Raji (cell line): ENCODE measurements around the gene BET1L.

Experiments
- POLR2A ChIP-seq: IDR thresholded peaks from 2 replicates; pipeline ENCODE4 v1.6.1; 2011; ENCODE audit warnings: low read depth, low read length, control low read depth; ENCODE audit not compliant: insufficient read depth

The BET1L gene

DNA sequence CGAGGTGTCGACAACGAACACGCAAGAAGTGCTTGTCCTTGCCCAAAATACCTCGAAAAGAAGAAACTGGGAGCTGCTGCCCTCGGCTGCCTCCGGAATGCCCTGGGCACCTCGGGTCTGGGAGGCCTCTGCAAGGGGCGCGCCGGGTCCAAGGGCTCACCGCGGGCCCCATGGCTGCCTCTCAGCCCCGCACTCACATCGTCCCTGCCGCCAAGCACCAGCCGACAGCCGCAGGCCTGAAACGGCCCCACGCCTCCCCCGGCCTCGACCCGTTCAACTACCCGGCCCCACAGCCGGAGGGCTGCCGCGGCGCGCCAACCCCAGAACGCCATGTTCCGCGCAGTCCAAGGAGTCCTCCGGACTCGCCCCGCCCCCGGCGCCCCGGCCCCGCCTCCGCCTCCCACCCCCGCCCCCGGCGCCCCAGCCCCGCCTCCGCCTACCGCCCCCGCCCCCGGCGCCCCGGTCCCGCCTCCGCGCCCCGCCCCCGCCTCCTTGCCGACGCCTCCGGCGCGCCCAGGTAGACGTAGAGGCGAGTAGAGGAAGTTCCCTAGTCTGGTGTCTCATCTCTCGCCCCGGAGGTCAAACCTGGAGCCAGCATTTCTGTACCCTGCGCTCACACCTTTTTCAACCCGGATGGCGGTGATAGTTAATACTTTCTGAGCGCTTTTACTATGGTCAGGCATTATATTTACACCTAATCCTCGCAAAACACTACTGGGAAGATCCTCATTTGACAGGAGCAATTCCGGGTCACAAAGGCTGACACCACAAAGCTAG lies 29.0 kb upstream of the BET1L start, which contains the start of gene SIRT3:
SIRT3 (minus strand) TSS at position 346 of the 777 bp plus-strand sequence; CDS start at position 332, 14 bp downstream.
- TF ChIP-seq POLR2A = peak; percentile 70

- no peak for TF ChIP-seq POLR2A
Measured at GRCh38 chr11:235609-235996, 28.4 kb upstream of the BET1L start.

DNA sequence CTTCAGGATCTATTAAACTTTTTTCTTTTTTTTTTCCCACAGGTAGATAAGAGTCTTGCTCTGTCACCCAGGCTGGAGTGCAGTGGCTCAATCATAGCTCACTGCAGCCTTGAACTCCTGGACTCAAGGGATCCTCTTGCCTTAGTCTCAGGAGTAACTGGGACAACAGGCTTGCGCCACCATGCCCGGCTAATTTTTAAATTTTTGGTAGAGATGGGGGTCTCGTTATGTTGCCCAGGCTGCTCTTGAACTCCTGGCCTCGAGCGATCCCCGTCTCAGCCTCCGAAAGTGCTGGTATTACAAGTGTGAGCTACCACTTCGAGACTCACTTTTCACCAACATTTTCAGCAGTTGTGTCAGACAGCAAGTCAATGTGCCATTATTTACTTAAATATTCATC lies 28.0 kb upstream of the BET1L start:
- no peak for TF ChIP-seq POLR2A

DNA sequence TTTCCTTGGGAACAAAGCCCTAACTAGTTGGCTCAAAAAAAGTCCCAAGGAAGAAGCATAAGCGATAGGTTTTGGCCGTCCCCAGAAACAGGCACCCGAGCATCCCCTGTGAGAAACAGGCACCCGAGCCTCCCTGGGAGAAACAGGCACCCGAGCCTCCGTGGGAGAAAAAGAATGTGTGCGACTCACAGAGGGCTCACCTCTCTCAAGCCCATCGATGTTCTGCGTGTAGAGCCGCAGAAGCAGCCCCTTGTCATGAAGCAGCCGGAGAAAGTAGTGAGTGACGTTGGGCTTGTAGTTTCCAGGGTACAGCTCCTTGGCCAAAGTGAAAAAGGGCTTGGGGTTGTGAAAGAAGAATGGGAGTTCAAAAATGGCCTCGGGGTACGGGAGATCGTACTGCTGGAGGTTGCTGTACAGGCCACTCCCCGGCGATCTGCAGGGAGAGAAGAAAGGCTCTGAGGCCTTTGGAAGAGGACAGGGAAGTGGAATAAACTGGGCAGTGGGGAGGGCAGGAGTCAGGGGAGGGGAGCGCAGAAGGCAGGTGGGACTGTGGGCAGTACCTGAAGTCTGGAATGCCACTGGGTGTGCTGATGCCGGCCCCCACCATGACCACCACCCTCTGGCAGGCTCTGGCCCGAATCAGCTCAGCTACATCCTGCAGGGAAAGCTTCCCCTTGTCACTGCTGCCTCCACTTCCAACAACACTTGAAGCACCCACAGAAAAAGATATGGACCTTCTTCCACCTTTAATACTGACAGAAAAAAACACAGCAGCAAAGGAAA lies 25.8 kb upstream of the BET1L start:
- TF ChIP-seq POLR2A = no peak

DNA sequence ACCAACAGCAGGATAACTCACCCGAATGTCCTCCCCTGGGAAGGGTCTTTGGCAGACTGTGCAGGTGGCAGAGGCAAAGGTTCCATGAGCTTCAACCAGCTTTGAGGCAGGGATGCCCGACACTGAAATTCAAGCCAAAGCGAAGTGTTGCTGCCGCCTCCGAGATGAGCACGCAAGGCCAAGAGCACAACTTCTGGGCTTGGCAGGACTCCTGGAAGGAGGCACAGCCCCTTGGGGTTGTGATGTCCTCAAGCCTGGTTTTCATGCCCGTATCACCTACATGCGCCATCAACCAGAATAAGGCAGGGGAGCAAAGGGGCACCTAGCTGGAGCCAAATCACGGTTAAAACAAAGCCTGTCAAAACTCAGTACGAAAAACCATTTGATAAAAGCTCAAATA lies 23.2 kb upstream of the BET1L start:
- no peak for TF ChIP-seq POLR2A

DNA sequence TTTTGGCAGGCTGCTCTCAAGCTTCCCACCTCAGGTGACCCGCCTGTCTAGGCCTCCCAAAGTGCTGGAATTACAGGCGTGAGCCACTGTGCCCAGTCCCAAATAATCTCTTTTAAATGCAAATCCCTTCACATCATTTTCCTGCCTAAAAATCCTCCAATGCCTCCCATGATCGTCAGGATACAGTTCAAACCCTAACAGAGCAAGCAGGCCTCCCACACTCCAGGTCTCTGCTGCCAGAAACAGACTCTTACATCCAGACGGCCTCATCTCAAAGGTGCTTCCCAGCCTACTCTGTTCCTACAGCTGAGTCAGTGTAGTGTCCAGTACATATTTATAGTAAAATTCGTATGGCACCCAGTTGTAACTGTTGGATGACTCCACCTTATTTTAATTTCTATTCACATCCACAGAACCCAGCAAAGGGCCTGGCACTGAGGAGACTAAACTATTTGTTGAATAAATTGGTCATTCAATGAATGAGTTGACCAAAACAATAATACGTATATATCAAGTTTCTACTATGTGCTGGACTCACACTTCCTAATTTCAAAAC lies 20.7 kb upstream of the BET1L start:
- no peak for TF ChIP-seq POLR2A

- no peak for TF ChIP-seq POLR2A
Measured at GRCh38 chr11:225734-226453, 18.7 kb upstream of the BET1L start.

- TF ChIP-seq POLR2A = no peak
Measured at GRCh38 chr11:224424-224823, 17.2 kb upstream of the BET1L start.

DNA sequence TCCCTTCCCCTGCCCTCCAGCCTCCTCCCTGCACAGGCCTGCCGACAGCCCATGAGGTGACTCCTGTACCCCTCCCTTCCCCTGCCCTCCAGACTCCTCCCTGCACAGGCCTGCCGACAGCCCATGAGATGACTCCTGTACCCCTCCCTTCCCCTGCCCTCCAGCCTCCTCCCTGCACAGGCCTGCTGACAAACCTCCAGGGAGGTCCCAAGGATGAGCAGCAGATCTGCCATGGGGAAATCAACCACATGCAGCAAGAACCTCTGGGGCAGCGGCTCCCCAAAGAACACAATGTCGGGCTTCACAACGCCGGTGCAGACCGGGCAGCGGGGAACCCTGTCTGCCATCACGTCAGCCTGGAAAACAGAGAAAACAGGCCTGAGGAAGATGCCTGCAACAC lies 16.7 kb upstream of the BET1L start:
- no peak for TF ChIP-seq POLR2A

DNA sequence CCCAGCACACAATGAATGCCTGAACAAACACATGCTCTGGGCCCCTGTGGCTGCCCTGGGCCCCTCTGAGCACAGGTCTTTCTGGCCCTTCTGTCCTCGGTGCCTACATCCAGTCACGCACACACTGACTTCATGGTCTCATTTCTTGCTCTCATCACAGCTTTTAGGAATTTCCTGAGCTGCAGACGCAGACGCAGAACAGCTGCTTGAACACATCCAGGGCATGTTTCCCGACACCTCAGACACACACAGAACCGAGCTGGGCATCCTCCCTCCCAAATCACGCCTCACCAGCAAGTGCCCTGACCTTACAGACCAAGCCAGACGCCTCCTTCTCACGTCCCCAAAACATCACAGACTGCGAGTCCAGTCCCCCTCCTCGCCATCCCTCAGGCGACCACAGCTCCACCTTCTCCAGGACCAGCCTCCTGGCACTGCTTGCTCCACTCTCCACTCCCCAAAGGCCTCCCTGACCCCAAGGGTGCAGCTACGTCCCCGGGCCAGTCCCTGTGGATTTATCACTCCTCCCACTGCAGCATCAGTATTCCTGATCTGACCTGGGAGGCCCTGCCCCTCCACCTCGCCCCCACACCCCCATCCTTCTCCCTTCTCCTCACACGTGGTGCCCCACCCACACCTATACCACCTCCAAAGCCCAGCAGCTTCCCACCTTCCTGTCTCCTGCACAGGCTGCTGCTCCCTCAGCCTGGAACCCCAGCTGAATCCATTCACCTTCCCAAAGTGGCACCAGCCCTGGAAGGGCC lies 16.0 kb upstream of the BET1L start:
- TF ChIP-seq POLR2A = no peak

DNA sequence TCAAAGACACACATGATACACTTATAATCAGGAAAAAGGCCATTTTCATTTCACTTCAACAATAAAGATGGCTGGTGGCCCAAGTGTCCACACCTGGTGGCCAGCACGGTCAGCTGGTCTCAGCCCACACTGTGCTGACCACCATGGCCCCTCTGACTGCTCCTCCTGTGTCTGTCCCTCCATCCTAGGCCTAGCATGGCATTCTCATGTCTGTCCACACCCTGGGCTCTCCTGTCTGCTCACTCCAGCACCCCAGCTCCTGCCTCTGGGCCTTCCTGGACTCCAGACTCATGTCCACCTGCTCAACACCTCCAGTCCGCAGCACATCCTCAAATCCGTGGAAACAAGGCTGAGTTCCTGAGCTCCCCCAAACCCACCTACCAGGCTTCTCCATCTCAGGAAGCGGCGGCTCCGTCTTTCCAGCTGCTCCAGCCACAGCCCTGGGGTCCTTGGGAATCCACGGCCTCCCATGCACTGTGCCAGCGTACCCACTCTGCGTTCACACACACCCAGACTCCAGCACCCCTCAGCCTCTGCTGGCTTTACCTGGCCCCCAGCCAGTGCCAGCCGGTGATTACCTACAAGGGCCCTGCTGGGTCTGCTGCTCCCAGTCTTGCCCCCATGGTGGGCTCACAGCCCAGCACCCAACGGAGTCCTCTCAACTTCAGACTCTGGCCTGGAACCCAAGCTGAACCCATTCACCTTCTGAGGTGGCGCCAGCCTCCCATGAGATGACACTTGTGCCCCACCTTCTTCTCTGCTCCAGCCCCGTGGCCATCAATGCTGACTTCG lies 15.0 kb upstream of the BET1L start:
- no peak for TF ChIP-seq POLR2A

- TF ChIP-seq POLR2A = no peak
Measured at GRCh38 chr11:221539-221938, 14.3 kb upstream of the BET1L start.

GRCh38 chr11:218815-219593 lies 11.8 kb upstream of the BET1L start:
- TF ChIP-seq POLR2A = no peak
